Epithelial cell of esophagus (primary cell): ENCODE data around the gene ZNF709.

Experiments used
- DNase-seq: peaks from one replicate; pipeline ENCODE4 v3.0.0; 2010; ENCODE audit warnings: low read depth
- H3K4me3 ChIP-seq: 2 replicates; pipeline ENCODE4 v1.5.1; 2011; ENCODE audit warnings: mild to moderate bottlenecking, low read length, control low read depth
- TF ChIP-seq, protein P1 (sequence below): IDR thresholded peaks from 2 replicates; pipeline ENCODE4 v1.5.1; 2011; ENCODE audit warnings: low read depth, mild to moderate bottlenecking, low read length, control low read depth, inconsistent platforms; ENCODE audit not compliant: insufficient read depth; ENCODE audit errors: missing control alignments

The ZNF709 gene

DNA sequence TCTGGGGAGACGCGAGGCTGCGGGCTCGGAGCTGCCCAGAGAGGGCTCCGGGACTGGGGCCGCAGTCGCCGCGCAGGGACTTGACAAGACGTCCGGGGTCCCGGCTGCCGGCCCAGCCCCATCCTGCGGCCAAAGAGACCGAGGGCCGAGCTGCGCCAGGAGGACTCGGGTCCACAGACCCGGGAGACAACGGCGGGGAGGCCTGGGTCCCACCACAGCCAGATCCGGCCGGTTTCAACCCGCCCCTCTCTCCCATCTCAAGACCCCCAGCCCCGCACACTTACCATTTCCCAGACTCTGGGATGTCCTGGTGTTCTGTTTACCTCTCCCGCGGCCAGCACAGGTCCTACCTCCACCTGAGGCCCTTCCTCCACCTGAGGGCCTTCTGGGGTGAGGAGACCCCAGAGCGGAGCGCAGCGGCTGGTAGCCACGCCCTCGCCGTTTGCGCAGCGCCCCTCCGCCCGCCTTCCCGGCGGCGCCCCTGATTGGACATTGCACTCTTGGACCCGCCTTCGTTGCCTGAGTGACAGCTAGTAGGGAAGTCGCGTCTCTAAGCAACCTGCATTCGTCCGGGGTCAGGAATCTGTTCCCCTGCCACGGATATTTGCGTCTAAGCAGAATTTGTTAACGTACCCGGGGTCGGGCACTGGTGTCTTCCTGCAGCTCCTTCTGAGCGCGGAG, at the start of gene ZNF709:
ZNF709 (minus strand) TSS at position 446 of the 681 bp plus-strand sequence; CDS start at position 287, 159 bp downstream.
- TF ChIP-seq, protein P1, sequence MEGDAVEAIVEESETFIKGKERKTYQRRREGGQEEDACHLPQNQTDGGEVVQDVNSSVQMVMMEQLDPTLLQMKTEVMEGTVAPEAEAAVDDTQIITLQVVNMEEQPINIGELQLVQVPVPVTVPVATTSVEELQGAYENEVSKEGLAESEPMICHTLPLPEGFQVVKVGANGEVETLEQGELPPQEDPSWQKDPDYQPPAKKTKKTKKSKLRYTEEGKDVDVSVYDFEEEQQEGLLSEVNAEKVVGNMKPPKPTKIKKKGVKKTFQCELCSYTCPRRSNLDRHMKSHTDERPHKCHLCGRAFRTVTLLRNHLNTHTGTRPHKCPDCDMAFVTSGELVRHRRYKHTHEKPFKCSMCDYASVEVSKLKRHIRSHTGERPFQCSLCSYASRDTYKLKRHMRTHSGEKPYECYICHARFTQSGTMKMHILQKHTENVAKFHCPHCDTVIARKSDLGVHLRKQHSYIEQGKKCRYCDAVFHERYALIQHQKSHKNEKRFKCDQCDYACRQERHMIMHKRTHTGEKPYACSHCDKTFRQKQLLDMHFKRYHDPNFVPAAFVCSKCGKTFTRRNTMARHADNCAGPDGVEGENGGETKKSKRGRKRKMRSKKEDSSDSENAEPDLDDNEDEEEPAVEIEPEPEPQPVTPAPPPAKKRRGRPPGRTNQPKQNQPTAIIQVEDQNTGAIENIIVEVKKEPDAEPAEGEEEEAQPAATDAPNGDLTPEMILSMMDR, result no peak
- H3K4me3 ChIP-seq, result peak within 1 kb of the TSS; percentile 85
- peak; percentile 72 for DNase-seq

DNA sequence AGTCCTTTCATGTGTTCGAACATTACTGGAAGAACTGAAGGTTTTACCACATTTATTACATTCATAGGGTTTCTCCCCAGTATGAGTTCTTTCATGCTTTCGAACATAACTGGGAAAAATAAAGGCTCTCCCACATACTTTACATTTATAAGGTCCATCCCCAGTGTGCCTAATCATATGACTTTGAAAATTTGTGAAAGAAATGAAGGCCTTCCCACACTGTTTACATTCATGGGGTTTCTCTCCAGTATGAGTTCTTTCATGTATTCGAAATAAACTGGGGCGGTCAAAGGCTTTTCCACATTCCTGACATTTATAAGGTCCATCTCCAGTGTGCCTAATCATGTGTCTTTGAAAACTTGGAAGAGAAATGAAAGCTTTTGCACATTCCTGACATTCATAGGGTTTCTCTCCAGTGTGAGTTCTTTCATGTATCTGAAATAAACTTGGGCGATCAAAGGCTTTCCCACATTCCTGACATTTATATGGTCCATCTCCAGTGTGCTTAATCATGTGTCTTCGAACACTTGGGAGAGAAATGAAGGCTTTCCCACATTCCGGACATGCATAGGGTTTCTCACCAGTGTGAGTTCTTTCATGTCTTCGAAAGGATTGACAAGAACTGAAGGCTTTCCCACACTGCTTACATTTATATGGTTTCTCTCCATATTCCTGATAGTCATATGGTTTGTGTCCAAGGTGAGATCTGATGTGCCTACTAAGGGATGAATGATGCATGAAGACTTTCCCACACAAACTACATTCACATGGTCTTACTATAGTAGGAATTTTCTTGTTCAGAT, 42.6 kb upstream of the ZNF709 start:
- H3K4me3 ChIP-seq, result no peak overlapping the region
- peak; percentile 32 for DNase-seq
- TF ChIP-seq, protein P1, result no peak

DNA sequence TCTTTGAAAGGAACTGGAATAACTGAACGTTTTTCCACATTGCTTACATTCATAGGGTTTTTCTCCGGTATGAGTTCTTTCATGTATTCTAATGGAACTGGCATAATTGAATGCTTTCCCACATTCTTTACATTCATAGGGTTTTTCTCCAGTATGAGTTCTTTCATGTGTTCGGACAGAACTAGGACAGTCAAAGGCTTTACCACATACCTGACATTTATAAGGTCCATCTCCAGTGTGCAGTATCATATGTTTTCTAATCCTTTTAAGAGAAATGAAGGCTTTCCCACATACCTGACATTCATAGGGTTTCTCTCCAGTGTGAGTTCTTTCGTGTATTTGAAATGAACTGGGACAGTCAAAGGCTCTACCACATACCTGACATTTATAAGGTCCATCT, 41.9 kb upstream of the ZNF709 start:
- TF ChIP-seq, protein P1, result no peak
- H3K4me3 ChIP-seq, result no peak overlapping the region

DNA sequence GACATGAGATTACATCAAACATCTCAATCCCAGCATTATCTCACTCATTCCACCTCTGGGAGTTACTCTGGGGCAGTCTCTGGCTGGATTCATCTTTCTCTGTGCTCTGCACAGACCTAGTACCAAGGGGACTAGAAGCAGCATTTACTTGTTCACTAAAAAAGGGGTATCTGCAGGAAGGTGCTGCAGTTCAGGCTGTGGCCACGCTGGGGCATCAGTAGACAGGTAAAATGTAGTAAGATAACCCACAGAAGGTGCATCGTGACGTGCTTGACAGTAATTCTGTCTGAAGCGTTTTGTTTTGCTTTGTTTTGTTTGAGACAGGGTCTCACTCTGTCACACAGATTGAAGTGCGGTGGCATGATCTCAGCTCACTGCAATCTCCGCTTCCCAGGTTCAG, 37.4 kb upstream of the ZNF709 start:
- no peak overlapping the region for H3K4me3 ChIP-seq
- DNase-seq, result no peak
- TF ChIP-seq, protein P1, result peak; percentile 28

More for the DNA sequence above, 41.9 kb upstream of the ZNF709 start:
- no peak for DNase-seq

DNA sequence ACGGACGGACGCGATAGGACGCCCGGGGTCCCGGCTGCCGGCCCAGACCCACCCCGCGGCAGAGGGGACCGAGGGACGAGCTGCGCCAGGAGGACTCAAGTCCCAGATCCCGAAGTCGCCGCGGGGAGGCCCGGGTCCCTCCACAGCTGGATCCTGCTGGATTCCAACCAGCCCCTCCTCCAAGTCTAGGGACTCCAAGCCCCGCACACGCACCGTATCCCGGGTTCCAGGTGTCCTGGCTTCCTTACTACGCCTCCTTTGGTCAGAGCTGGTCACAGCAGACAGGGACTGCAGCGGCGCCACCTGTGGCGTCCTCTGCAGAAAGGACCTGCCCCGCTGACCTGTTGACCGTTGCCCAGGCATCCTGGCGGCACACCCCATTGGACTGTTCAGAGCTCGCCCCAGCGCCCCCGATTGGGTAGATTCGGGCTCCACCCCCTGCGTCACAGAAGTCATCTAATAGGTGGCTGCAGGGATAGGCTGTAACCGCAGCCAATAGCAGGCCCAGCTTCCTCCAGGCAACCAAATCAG, 29.0 kb upstream of the ZNF709 start:
- DNase-seq, result no peak
- TF ChIP-seq, protein P1, result no peak
- H3K4me3 ChIP-seq, result no peak overlapping the region

DNA sequence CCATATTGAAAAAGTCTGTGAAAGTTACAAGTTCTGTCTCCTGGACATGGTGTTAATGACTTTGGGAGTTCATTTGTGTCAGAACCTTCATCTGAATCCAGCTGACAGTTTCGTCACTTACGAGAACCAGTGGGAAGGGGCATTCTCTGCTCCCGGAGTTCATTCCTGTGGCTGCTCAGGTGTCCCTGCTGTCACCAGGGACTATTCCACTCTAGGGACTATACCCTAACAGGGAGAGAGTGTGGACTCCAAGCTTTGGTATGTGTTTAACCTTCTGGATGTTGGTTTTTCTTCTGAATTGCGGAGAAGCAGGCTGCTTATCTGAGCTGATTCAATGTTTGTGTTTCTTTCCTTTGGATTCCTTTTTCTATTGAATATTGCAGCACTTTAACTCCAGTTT, 12.4 kb upstream of the ZNF709 start:
- TF ChIP-seq, protein P1, result no peak
- no peak for DNase-seq
- H3K4me3 ChIP-seq, result no peak overlapping the region

- no peak overlapping the region for H3K4me3 ChIP-seq
- DNase-seq, result no peak
- TF ChIP-seq, protein P1, result no peak
Measured at GRCh38 chr19:12496480-12496879, 11.9 kb upstream of the ZNF709 start.
